GM23248 (cell line): ENCODE data around the gene GP9. TPM values are rescaled to one million over a fixed set of nuclear protein-coding genes. Genes with fewer than 3 reads are reported as not detected.
"Not testable (repeated sequence)": the region's sequence is repeated elsewhere in the genome, so short reads cannot be mapped to it uniquely, and the experiment has no call there.

Experiments
- DNase-seq: peaks from one replicate; pipeline ENCODE4 v3.0.0-alpha.2; 2015
- H2AFZ ChIP-seq: fragments of 200-600 bp; sonication (generic); 2 replicates; pipeline ENCODE4 v1.6.1; 2016; ENCODE audit warnings: antibody characterized with exemption
- H3F3A ChIP-seq: fragments of 200-600 bp; sonication (generic); 2 replicates; pipeline ENCODE4 v1.6.1; 2016; ENCODE audit warnings: mild to moderate bottlenecking, antibody characterized with exemption, mixed run types; ENCODE audit not compliant: insufficient read depth
- H3K27ac ChIP-seq: fragments of 200-600 bp; sonication (generic); 2 replicates; pipeline ENCODE4 v1.5.1; 2016; ENCODE audit warnings: mild to moderate bottlenecking
- H3K27me3 ChIP-seq: fragments of 200-600 bp; sonication (generic); replicated peaks from 2 replicates; pipeline ENCODE4 v1.6.1; 2016; ENCODE audit warnings: mild to moderate bottlenecking; ENCODE audit not compliant: insufficient read depth
- H3K36me3 ChIP-seq: fragments of 200-600 bp; sonication (generic); 2 replicates; pipeline ENCODE4 v1.6.1; 2016; ENCODE audit warnings: low read depth, mild to moderate bottlenecking
- H3K4me1 ChIP-seq: fragments of 200-600 bp; sonication (generic); 2 replicates; pipeline ENCODE4 v1.6.1; 2016; ENCODE audit warnings: mild to moderate bottlenecking; ENCODE audit not compliant: insufficient read depth
- H3K4me2 ChIP-seq: fragments of 200-600 bp; sonication (generic); one replicate; pipeline ENCODE4 v1.6.1; 2016; ENCODE audit warnings: mild to moderate bottlenecking; ENCODE audit not compliant: unreplicated experiment
- H3K4me3 ChIP-seq: fragments of 200-600 bp; sonication (generic); 2 replicates; pipeline ENCODE4 v1.5.1; 2016; ENCODE audit warnings: mild to moderate bottlenecking
- H3K79me2 ChIP-seq: fragments of 200-600 bp; sonication (generic); 2 replicates; pipeline ENCODE4 v1.6.1; 2016; ENCODE audit warnings: mild to moderate bottlenecking; ENCODE audit not compliant: insufficient read depth
- H3K9ac ChIP-seq: fragments of 200-600 bp; sonication (generic); 2 replicates; pipeline ENCODE4 v1.6.1; 2016; ENCODE audit warnings: mild to moderate bottlenecking
- H3K9me2 ChIP-seq: fragments of 200-600 bp; sonication (generic); 2 replicates; pipeline ENCODE4 v1.6.1; 2016; ENCODE audit warnings: mixed run types, mild to moderate bottlenecking, moderate library complexity; ENCODE audit not compliant: insufficient read depth
- H3K9me3 ChIP-seq: fragments of 200-600 bp; sonication (generic); one replicate; pipeline ENCODE4 v1.6.1; 2017; ENCODE audit warnings: low read depth
- H4K20me1 ChIP-seq: fragments of 200-600 bp; sonication (generic); 2 replicates; pipeline ENCODE4 v1.6.0; 2016; ENCODE audit not compliant: insufficient read depth
- EZH2 ChIP-seq: fragments of 200-600 bp; sonication (generic); IDR thresholded peaks from 2 replicates; pipeline ENCODE4 v1.6.1; 2018; ENCODE audit warnings: antibody characterized with exemption, mild to moderate bottlenecking; ENCODE audit not compliant: insufficient read depth, poor library complexity, severe bottlenecking
- EZH2phosphoT487 ChIP-seq: fragments of 200-600 bp; sonication (generic); IDR thresholded peaks from 2 replicates; pipeline ENCODE4 v1.6.1; 2018; ENCODE audit warnings: antibody characterized with exemption, moderate library complexity, mild to moderate bottlenecking, low read depth; ENCODE audit not compliant: insufficient read depth
- WGBS, 2 experiments: methylation state at CpG; one replicate each; pipeline ENCODE4 v1.1.6; 2015 to 2017; ENCODE audit warnings: low lambda C conversion rate in 2 of 2, low coverage in 1 of 2; ENCODE audit errors: missing lambda C conversion rate in 2 of 2; 5-methylcytosine and 5-hydroxymethylcytosine counted together
- in situ Hi-C: fragments of 300-500 bp; cut with MboI; formaldehyde crosslinking; loops from 2 replicates; pipeline ENCODE4 v1.15.0; 2020
- polyA plus RNA-seq: library from polyadenylated mRNA; unstranded; fragments of >200 nt; fragmentation: Nextera tagmentation; extraction: Ambion mirVana; gene quantifications from 2 replicates; pipeline ENCODE4 v1.2.1, GENCODE V29; 2016
- total RNA-seq: library from RNA; depleted of rRNA; stranded (reverse); fragments of >200 nt; shearing (Covaris generic); gene quantifications from 2 replicates; pipeline ENCODE4 v1.2.3, GENCODE V29; 2014

GP9 gene
- total and polyA plus RNA-seq, 2 experiments from 2014 or later, result not detected

DNA sequence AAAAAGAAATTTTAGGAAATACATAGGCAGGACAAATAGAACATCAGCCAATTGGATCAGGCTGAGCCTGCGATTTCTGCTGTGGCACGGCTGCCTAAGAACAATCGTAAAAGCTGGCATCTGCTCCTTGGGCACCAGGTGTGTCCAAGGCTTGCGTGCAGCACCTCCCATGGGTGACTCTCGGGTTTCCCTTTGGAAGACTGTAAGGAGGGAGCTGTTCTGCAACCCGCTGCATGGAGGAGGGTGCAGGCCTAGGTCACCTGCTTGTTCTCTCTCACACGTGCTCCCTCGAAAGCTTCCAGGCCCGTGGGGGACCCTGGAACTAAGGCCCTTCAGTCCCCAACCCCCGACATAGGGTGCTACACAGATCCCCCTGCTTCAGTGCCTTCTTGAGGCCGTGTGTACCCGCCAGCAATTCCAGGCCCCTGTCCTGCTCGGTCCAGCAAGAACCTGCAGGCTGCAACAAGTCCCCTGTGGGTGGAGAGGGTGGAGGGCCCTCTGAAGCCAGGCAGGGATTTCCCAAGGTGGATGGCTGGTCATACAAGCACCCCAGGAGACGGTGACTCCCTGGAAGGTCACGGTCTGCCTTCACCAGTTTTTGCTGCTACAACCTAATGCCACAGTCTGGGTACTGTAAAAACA lies 3.4 kb downstream of the GP9 start:
- no peak overlapping the region for H3K27ac ChIP-seq
- no peaks in the 10 kb centered on the region for H3K4me1 ChIP-seq
- no peak overlapping the region for H3K9ac ChIP-seq
- TF ChIP-seq EZH2phosphoT487 (no peak), EZH2 (no peak)
- no peak overlapping the region for H2AFZ ChIP-seq
- no peaks in the 10 kb centered on the region for H3K9me2 ChIP-seq
- WGBS, 2 experiments, result 63 to 70% methylated on average over 15 of the region's 15 CpGs
- no peaks in the 10 kb centered on the region for H3K9me3 ChIP-seq
- no peak for DNase-seq
- H3K4me2 ChIP-seq, result no peak overlapping the region
- no peak overlapping the region for H3K4me3 ChIP-seq
- H3K27me3 ChIP-seq, result 0 out of 2 replicates have a peak, but pooled peaks cover 3% of the 10 kb centered on the region
- H3F3A ChIP-seq, result no peaks in the 10 kb centered on the region
- H3K79me2 ChIP-seq, result no peaks in the 10 kb centered on the region
- in situ Hi-C loops, result no loop called here
- H3K36me3 ChIP-seq, result no peaks in the 10 kb centered on the region
- no peaks in the 10 kb centered on the region for H4K20me1 ChIP-seq

GRCh38 chr3:129065016-129065719 lies 4.6 kb downstream of the GP9 start:
- no peak for TF ChIP-seq EZH2
- no peak for TF ChIP-seq EZH2phosphoT487

DNA sequence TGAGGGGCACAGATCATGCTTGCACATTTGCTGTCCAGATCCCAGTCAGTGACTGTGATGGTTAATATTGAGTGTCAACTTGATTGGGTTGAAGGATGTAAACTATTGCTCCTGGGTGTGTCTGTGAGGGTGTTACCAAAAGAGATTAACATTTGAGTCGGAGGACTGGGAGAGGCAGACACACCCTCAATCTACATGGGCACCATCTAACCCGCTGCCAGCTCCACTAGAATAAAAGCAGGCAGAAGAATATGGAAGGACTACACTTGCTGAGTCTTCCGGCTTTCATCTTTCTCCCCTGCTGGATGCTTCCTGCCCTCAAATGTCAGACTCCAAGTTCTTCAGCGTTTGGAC lies 5.1 kb downstream of the GP9 start:
- Histone ChIP-seq H3K4me2 (no peak overlapping the region), H3K4me3 (no peak overlapping the region), H4K20me1 (no peaks in the 10 kb centered on the region), H3K27me3 (no peaks in the 10 kb centered on the region), H3K9me2 (no peaks in the 10 kb centered on the region), H3K27ac (no peak overlapping the region), H3K79me2 (no peaks in the 10 kb centered on the region), H3K9ac (no peak overlapping the region), H3K4me1 (no peaks in the 10 kb centered on the region), H3K36me3 (no peaks in the 10 kb centered on the region), H2AFZ (no peak overlapping the region), H3K9me3 (no peaks in the 10 kb centered on the region), H3F3A (no peaks in the 10 kb centered on the region)
- TF ChIP-seq EZH2phosphoT487 (no peak), EZH2 (no peak)
- in situ Hi-C loops, result no loop called here
- WGBS, 2 experiments, result 40 to 55% methylated on average over 4 of the region's 4 CpGs
- no peak for DNase-seq

More at GRCh38 chr3:129065016-129065719, 4.6 kb downstream of the GP9 start:
- H3K36me3 ChIP-seq, result no peaks in the 10 kb centered on the region
- H3K27ac ChIP-seq, result no peak overlapping the region
- no peaks in the 10 kb centered on the region for H3K4me1 ChIP-seq
- no peaks in the 10 kb centered on the region for H3F3A ChIP-seq
- no peak overlapping the region for H3K4me3 ChIP-seq
- no peaks in the 10 kb centered on the region for H4K20me1 ChIP-seq
- in situ Hi-C loops, result no loop called here
- no peak overlapping the region for H2AFZ ChIP-seq
- no peak overlapping the region for H3K4me2 ChIP-seq
- no peaks in the 10 kb centered on the region for H3K9me3 ChIP-seq
- no peaks in the 10 kb centered on the region for H3K9me2 ChIP-seq
- H3K9ac ChIP-seq, result no peak overlapping the region
- DNase-seq, result no peak
- H3K79me2 ChIP-seq, result no peaks in the 10 kb centered on the region
- H3K27me3 ChIP-seq, result no peaks in the 10 kb centered on the region
- 72 to 73% methylated on average over 14 of the region's 14 CpGs for WGBS, 2 experiments

DNA sequence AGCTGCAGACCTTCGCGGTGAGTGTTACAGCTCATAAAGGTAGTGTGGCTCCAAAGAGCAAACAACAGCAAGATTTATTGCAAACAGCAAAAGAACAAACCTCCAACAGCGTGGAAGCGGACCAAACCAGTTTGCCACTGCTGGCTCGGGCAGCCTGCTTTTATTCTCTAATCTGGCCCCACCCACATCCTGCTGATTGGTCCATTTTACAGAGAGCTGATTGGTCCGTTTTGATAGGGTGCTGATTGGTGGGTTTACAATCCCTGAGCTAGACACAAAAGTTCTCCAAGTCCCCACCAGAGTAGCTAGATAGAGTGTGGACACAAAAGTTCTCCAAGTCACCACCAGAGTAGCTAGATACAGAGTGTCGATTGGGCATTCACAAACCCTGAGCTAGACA lies 7.1 kb downstream of the GP9 start:
- H3K4me1 ChIP-seq, H3K79me2 ChIP-seq, DNase-seq, H3K27ac ChIP-seq, H3K36me3 ChIP-seq, H3K4me3 ChIP-seq, H3K9ac ChIP-seq, H3K9me3 ChIP-seq, H3K9me2 ChIP-seq, H3K4me2 ChIP-seq, H3K27me3 ChIP-seq, H3F3A ChIP-seq, H4K20me1 ChIP-seq, in situ Hi-C loops: not testable (repeated sequence)
- H2AFZ ChIP-seq, result peak overlapping the region; percentile 75; the same call in 1 of the 2 replicates
- WGBS, 2 experiments, result 91 to 92% methylated on average over 7 of the region's 7 CpGs
